AG10803 (cell line): ENCODE results near the gene GSN.
A peak's percentile ranks its signal among the peaks of the same experiment; 100 is the strongest.

Source experiments
- DNase-seq: peaks from one replicate; pipeline ENCODE4 v3.0.0; 2010; ENCODE audit warnings: low read depth
- H3K4me3 ChIP-seq: 2 replicates; pipeline ENCODE4 v1.5.1; 2011; ENCODE audit warnings: mild to moderate bottlenecking, low read length, control low read depth
- TF ChIP-seq, protein P1 (sequence below): conservative IDR thresholded peaks from 2 replicates; pipeline ENCODE4 v1.5.1; 2011; ENCODE audit warnings: mild to moderate bottlenecking, low read length, control low read depth, inconsistent platforms

GSN gene

DNA sequence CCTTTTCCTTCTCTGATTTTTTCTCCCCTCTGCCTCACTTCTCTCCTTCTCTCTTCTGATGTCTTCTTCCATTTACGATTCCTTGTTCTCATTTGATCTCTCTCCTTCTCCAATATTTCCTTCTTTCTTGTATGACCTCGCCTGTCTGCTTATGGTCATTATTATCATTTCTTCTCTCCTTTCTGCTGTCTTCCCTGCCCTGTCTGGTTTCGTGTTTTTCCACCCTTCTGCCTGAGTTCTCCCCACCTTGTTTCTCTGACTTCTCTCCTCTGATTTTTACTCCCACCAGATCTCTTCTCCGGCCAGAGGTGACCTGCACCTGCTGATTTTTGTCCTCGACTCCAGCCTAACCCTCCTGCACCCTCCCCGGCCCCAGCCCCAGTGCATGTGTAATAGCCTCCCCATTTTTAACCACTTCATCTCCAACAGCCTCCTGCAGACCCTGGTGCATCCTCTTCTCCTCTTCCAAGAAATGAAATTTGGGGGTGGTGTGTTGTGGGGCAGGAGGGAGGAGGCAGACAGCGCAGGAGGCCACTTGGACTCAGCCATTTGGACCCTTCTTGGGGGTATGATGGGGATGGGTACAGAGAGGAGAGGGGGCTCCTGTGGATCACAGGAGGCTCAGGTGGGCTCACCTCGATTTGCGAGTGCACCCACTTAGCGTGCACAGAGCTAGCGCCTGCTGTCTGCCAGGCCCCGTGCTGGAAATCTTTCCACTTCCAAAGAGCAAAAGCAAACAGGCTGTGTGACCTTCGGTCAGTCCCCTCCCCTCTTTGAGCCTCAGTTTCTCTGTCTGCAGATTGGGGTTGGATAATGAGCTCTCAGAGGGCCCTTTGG, 32.5 kb downstream of the GSN start:
- H3K4me3 ChIP-seq = peak overlapping the region; percentile 34
- no peak for DNase-seq
- TF ChIP-seq, protein P1, sequence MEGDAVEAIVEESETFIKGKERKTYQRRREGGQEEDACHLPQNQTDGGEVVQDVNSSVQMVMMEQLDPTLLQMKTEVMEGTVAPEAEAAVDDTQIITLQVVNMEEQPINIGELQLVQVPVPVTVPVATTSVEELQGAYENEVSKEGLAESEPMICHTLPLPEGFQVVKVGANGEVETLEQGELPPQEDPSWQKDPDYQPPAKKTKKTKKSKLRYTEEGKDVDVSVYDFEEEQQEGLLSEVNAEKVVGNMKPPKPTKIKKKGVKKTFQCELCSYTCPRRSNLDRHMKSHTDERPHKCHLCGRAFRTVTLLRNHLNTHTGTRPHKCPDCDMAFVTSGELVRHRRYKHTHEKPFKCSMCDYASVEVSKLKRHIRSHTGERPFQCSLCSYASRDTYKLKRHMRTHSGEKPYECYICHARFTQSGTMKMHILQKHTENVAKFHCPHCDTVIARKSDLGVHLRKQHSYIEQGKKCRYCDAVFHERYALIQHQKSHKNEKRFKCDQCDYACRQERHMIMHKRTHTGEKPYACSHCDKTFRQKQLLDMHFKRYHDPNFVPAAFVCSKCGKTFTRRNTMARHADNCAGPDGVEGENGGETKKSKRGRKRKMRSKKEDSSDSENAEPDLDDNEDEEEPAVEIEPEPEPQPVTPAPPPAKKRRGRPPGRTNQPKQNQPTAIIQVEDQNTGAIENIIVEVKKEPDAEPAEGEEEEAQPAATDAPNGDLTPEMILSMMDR = no peak

DNA sequence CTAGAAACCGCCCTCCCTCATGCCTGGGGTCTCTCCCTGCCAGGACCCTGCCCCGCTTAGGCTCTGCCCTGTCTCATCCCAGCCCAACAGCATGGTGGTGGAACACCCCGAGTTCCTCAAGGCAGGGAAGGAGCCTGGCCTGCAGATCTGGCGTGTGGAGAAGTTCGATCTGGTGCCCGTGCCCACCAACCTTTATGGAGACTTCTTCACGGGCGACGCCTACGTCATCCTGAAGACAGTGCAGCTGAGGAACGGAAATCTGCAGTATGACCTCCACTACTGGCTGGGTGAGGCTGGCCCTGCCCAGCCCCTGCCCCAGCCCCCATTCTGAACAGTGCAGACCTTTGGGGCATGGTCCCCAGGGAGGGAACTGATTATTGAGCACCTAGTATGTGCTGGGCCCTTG, 33.9 kb downstream of the GSN start:
- DNase-seq = no peak
- TF ChIP-seq, protein P1 = no peak
- no peak overlapping the region for H3K4me3 ChIP-seq

GRCh38 chr9:121302341-121302740, 34.4 kb downstream of the GSN start:
- no peak for DNase-seq
- TF ChIP-seq, protein P1 = no peak
- H3K4me3 ChIP-seq = no peak overlapping the region

DNA sequence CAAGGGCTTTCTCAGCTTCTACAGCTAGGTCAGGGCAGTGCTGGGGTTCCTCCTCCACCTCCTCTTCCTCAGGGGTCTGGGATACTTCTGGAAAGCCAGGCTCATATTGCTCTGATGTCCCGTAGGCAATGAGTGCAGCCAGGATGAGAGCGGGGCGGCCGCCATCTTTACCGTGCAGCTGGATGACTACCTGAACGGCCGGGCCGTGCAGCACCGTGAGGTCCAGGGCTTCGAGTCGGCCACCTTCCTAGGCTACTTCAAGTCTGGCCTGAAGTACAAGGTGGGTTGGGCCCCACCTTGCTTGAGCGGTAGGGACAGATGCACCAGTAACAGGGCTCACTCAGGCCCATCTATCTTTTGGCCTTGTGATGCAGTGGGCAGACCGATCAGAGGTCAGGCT, 34.8 kb downstream of the GSN start:
- no peak for DNase-seq
- TF ChIP-seq, protein P1 = no peak
- no peak overlapping the region for H3K4me3 ChIP-seq

DNA sequence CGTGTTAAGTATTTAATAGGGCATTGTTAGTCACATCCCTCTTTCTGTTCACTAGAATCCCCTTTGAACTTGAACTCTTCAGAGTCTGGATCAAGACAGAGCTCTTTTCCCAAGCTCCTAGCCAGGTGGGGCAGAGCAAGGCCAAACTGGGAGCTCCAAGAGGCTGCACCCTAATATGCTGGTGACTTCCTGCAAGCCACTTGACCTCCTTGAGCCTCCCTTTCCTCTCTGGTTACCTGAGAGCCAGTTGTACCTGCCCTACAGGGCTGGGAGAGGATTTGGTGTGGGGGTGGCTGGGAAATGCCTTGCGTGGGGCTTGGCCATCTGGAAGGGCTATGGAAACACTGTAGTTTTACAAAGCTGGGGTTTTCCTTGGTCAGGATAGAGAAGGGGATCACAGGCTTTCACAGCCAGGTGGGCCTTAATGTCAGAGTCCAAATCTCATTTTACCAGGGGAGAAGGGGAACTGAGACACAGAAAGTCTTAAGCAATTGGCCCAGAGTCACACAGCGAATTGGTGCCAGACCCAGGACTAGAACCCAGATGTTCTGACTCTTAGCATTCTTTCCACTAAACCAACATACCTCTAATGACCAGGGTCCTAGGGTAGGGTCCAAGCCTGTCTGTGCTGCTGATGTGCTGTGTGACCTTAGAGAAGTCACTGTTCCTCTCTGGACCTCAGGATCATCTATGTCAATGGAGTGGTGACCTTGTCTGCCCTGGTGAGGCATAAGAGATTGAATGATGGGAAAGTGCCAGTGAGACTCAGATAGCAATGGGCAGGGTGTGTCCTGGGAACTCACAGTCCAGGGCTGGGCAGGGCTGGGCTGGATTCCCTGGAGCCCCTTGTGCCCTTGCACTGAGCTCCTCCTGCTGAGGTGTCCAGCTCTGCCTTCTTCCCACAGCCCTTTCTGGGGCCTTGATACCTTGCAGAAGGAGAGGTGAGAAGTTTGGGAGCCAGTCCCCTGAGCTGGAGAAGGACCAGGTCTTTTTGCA, 35.8 kb downstream of the GSN start:
- no peak for DNase-seq
- H3K4me3 ChIP-seq = no peak overlapping the region
- TF ChIP-seq, protein P1 = no peak

GRCh38 chr9:121304707-121305106, 36.7 kb downstream of the GSN start:
- no peak for DNase-seq
- H3K4me3 ChIP-seq = no peak overlapping the region
- TF ChIP-seq, protein P1 = no peak
